ENCODE results near the gene UBE2V1.

The UBE2V1 gene

GRCh38 chr20:50049442-50050026 is 63.4 kb downstream of the UBE2V1 start:
- DNase-seq (ENCODE audit: extremely low read depth in 1 of 2, low read depth in 1 of 2), result no peak

DNA sequence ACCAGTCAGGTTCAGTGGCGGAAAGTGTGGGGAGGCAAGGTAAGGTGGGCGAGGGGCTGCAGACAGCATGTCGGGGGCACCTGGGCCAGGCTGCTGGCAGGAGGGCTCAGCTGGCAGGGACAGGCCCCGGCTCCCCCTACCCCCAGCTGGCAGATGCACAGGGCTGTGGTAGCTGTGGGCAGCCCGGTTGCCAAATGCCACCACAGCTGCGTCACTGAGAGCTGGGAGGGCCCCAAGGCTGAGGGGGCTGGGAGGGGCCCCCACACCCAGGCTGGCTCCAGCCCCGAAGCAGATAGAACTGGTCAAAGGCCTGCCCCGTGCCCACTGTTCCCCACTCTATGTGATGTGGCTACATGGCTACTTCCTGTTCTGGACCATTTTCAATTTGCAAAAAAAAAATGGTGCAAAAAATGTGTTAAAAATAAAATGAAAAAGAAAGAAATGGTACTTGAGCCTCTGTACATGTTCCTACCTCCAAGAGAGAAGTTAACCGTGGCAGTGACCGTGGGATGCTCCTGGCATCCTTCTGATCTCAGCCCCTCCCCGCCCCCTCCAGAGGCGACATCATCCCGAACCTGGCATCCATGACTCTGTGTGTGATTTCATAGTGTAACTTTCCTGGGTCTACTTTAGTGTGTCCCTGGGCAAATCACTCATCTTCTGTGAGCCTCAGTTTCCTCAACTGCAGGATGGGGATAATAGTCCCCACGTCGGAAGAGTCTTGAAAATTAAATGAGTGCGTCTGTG is 64.4 kb downstream of the UBE2V1 start:
- DNase-seq (ENCODE audit: extremely low read depth in 1 of 2, low read depth in 1 of 2), result peak; percentile 11 to 15

DNA sequence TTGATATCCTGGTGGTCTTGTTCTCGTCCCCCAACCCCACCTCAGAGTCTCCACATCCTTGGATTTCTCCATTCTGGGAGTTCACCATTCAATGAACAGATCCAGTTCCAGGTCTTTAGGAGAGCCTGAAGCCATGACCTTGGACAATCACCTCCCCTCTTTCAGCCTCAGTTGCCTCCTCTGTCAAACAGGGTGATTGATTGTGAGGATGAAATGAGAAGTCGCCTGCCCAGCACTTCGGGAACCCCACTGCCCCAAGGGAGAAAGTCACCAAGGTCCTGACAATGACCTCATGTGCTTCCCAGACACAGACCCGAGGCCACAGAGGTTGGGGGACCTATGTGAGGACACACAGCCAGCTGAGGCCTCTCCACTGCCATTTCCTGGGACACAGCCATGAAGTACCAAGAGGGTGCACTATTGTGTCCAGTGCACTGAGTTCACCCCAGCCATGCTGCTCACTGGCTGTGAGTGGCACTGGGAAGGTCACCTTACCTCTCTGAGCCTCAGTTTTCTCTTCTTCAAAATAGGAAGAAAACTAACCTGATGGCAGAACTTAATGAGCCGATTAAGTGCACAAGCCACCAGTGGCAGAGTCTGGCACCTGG is 68.5 kb downstream of the UBE2V1 start:
- no peak for DNase-seq (ENCODE audit: extremely low read depth in 1 of 2, low read depth in 1 of 2)

DNA sequence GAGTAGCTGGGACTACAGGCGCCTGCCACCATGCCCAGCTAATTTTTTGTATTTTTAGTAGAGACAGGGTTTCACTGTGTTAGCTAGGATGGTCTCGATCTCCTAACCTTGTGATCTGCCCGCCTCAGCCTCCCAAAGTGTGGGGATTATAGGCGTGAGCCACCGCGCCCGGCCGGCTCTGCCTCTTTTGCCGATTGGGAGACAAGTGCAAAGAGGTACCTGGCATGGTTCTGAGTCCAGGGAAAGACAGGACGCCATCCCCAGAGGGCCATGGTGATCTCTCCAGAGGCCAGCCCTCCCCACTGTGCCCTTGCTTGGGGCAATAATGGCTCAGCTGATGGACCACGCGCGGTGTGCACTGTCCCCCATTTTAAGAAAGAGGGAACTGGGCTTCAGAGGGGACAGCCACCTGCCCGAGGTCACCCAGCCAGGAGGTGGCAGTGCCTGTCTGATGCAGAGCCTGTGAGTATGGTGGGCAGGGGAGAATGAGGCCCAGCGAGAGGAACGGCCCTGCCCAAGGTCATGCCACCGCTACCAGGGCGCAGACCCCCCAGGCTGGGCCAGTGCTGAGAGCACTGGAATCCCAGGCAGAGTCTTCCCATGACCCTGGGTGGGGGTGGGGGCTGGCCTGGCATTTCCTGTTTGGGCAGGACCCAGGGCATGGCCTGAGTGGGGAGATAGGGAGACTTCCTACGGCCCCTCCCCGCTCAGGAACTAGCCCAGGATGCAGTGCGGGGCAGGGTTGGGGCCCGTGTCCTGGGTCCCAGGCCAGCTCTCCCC is 69.2 kb downstream of the UBE2V1 start:
- DNase-seq (ENCODE audit: extremely low read depth in 1 of 2, low read depth in 1 of 2), result no peak

- no peak for DNase-seq (ENCODE audit: extremely low read depth in 1 of 2, low read depth in 1 of 2)
These were observed 70.3 kb downstream of the UBE2V1 start for GRCh38 chr20:50042370-50043313.

DNA sequence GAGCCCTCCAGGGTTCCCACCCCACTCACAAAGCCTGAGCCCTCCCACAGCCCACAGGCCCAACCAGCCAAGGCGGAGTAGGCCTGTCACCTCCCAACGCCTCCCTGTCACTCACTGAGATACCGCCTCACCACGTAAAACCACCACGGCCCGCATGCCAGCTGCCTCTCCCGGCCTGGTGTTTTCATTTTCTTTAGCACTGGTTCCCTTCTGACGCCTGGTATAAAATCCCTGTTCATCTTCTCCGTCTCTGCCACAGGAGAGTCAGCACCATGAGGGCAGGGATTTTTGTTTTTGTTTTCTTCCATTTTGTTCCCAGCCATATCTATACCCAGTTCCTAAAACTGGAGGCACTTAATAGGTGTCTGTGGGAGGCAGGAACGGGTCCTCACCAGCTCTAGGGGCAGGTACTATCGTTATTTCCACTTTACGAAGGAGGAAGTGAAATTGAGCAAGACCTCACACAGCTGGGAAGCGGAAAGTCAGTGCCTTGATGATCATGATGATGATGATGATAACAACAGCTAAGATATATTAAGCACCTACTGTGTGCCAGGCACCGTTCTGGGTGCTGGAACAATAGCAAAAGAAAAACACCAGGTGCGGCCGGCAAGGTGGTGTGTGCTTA is 71.6 kb downstream of the UBE2V1 start:
- DNase-seq (ENCODE audit: extremely low read depth in 1 of 2, low read depth in 1 of 2), result no peak

DNA sequence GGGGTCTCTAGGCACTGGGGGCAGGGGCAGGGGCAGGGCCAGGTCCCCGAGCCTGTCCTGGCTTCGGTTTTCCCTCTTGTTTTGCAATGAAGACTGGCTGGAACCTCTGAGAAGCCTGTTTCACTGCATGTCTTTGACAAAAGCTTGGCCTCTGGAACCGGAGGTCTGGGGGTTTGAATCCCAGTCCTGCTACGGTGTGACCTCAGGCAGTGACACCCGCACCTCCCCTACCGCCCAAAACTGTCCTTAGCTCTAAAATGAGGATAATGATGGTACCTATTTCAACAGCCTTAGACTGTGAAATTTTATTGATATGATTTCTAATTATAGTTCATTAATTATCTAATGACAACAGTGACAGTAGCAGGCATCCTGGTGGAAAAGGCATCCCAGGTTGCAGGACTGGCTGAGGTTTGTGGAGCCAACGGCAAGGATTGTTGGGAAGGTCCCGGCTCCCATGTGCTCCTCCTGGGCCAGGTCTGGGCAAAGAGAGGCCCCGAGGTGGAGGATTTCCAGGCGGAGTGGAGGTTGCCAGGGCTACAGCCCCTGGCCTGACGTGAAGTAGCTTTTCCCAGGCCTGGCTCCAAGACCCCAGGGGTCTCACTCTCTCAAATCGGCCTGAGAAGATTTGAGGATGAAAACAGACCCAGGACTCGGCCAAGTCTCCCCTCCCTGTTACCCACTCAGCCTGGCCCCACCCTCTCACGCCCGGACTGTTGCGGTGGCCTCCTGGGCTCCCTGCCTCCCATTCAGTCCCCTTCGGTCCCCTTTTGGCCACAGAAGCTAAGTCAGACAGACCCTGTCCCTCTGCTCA is 72.3 kb downstream of the UBE2V1 start:
- DNase-seq (ENCODE audit: extremely low read depth in 1 of 2, low read depth in 1 of 2), result no peak

DNA sequence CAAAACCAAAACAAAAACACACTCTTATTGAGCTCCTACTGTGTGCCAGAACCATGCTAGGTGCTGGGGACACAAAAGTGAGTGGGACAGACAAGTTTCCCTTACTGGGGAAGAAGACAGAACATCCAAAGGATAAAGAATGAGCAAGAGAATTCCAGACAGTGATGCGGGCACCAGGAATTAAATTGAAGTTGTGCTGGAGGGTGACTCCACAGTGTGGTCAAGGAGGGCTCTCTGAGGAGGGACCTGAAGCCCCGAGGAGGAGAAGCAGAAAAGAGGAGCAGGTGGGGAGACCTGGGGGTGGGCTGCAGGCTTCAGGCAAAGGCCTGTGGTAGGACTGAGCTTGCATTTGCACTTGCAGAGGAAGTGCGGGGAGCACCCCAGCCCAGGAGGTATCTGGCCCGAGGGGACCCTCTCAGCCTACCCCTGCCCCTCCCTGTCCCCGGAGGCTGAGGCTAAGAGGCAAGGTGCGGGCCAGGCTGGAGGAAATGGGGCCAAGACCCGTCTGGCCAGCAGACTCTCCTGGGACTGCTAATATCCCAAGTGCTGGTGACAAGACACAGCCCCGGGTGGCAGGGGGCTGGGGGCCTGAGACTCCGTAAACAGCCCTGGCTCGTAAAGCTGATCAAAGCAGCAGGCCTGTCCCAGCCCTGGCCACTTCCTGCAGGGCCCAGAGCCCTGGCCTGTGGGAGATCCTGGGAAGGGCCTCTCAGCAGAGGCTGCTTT is 73.1 kb downstream of the UBE2V1 start:
- no peak for DNase-seq (ENCODE audit: extremely low read depth in 1 of 2, low read depth in 1 of 2)

GRCh38 chr20:50038574-50038991 is 74.4 kb downstream of the UBE2V1 start:
- DNase-seq (ENCODE audit: extremely low read depth in 1 of 2, low read depth in 1 of 2), result no peak

- no peak for DNase-seq (ENCODE audit: extremely low read depth in 1 of 2, low read depth in 1 of 2)
These were observed 74.8 kb downstream of the UBE2V1 start for GRCh38 chr20:50038169-50038568.

GRCh38 chr20:50037575-50037974 is 75.4 kb downstream of the UBE2V1 start:
- DNase-seq (ENCODE audit: extremely low read depth in 1 of 2, low read depth in 1 of 2), result no peak

- DNase-seq (ENCODE audit: extremely low read depth in 1 of 2, low read depth in 1 of 2), result no peak
These were observed 75.8 kb downstream of the UBE2V1 start for GRCh38 chr20:50037123-50037522.

DNA sequence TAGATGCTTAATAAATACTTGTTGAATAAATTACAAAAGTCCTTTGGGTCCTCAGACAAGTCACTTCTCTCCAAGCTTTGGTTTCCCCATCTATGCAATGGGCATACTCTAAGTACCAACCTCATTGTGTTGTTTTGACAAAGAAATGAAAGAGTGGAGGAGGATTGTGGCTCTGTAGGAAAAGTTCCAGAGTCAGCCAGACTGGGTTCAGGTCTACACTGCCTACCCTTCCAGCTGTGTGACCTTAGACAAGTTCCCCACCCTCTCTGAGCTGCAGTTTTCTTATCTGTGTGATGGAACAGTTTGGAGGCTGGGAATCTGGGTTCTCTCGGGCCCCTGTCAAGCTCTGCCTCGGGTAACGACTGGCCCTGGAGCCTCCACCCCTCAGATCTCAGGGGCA is 76.2 kb downstream of the UBE2V1 start:
- no peak for DNase-seq (ENCODE audit: extremely low read depth in 1 of 2, low read depth in 1 of 2)

DNA sequence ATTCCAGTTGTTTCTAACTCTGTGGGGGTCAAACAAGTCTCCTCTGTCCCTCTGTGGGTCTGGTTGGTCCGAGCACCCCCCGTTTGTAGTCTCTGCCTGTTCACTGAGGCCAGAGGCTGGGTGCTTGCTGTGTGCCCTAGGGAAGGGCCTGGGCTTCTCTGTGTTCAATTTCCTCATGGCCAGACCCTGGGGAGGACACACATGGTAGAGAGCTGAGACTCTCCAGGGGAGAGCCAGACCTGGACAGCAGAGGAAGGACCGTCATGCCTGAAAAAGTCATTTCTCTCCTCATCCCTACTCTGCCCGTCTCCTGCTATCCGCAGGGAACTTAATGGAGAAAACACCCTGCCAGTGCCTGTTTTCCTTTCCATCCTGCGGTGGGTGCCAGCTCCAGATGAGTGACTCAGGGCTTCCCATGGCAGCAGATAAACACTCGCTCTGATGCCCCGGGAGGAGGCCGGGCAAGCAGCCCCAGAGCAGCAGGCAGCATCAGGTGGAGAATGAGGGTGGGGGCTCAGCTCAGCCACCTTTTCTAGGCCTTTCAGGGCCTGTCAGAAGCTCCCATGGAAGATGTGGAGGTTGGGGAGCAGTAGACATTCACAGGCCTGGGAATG is 78.3 kb downstream of the UBE2V1 start:
- no peak for DNase-seq (ENCODE audit: extremely low read depth in 1 of 2, low read depth in 1 of 2)

GRCh38 chr20:50032955-50033666 is 79.8 kb downstream of the UBE2V1 start:
- DNase-seq (ENCODE audit: extremely low read depth in 1 of 2, low read depth in 1 of 2), result no peak
